ENCODE results near the gene HAPLN2. TPM values are rescaled to one million over a fixed set of nuclear protein-coding genes. Genes with fewer than 3 reads are reported as not detected.
A peak's percentile ranks its signal among the peaks of the same experiment; 100 is the strongest.

The HAPLN2 gene
- polyA plus RNA-seq, 1 donor: 0.16 TPM

GRCh38 chr1:156644640-156645039 is 25.4 kb downstream of the HAPLN2 start:
- Histone ChIP-seq H3K27me3 (ENCODE audit: control insufficient read depth, insufficient read depth, low read length) (peaks cover 81% of the 10 kb centered on the region), H3K9me3 (ENCODE audit: control insufficient read depth, low read depth, low read length) (peaks cover 6% of the 10 kb centered on the region), H3K4me3 (ENCODE audit: low read length) (no peak overlapping the region), H3K27ac (ENCODE audit: low read length) (no peak overlapping the region), H3K4me1 (ENCODE audit: control insufficient read depth, insufficient read depth, low read length) (peaks cover 22% of the 10 kb centered on the region), H3K36me3 (ENCODE audit: control insufficient read depth, insufficient read depth, low read length) (peaks cover 3% of the 10 kb centered on the region)
- WGBS (ENCODE audit: insufficient coverage, low lambda C conversion rate): no CpG with 5 or more reads among the region's 1 CpG
- no peak for DNase-seq

GRCh38 chr1:156645056-156645455 is 25.8 kb downstream of the HAPLN2 start:
- peaks cover 3% of the 10 kb centered on the region for H3K36me3 ChIP-seq (ENCODE audit: control insufficient read depth, insufficient read depth, low read length)
- H3K27me3 ChIP-seq (ENCODE audit: control insufficient read depth, insufficient read depth, low read length): peaks cover 77% of the 10 kb centered on the region
- DNase-seq: no peak
- no peak overlapping the region for H3K27ac ChIP-seq (ENCODE audit: low read length)
- peaks cover 6% of the 10 kb centered on the region for H3K9me3 ChIP-seq (ENCODE audit: control insufficient read depth, low read depth, low read length)
- peaks cover 22% of the 10 kb centered on the region for H3K4me1 ChIP-seq (ENCODE audit: control insufficient read depth, insufficient read depth, low read length)
- H3K4me3 ChIP-seq (ENCODE audit: low read length): no peak overlapping the region
- no CpG with 5 or more reads among the region's 3 CpGs for WGBS (ENCODE audit: insufficient coverage, low lambda C conversion rate)

- peaks cover 6% of the 10 kb centered on the region for H3K9me3 ChIP-seq (ENCODE audit: control insufficient read depth, low read depth, low read length)
- no peak overlapping the region for H3K4me3 ChIP-seq (ENCODE audit: low read length)
- peaks cover 3% of the 10 kb centered on the region for H3K36me3 ChIP-seq (ENCODE audit: control insufficient read depth, insufficient read depth, low read length)
- peaks cover 71% of the 10 kb centered on the region for H3K27me3 ChIP-seq (ENCODE audit: control insufficient read depth, insufficient read depth, low read length)
- H3K27ac ChIP-seq (ENCODE audit: low read length): no peak overlapping the region
- 80% methylated on average over 1 of the region's 1 CpG for WGBS (ENCODE audit: insufficient coverage, low lambda C conversion rate)
- no peak for DNase-seq
- H3K4me1 ChIP-seq (ENCODE audit: control insufficient read depth, insufficient read depth, low read length): peaks cover 22% of the 10 kb centered on the region
These were observed 26.5 kb downstream of the HAPLN2 start for GRCh38 chr1:156645666-156646065.

GRCh38 chr1:156646738-156647211 is 27.6 kb downstream of the HAPLN2 start:
- WGBS (ENCODE audit: insufficient coverage, low lambda C conversion rate): no CpG with 5 or more reads among the region's 51 CpGs
- peaks cover 3% of the 10 kb centered on the region for H3K36me3 ChIP-seq (ENCODE audit: control insufficient read depth, insufficient read depth, low read length)
- peaks cover 6% of the 10 kb centered on the region for H3K9me3 ChIP-seq (ENCODE audit: control insufficient read depth, low read depth, low read length)
- no peak for DNase-seq
- peaks cover 60% of the 10 kb centered on the region for H3K27me3 ChIP-seq (ENCODE audit: control insufficient read depth, insufficient read depth, low read length)
- peaks cover 17% of the 10 kb centered on the region for H3K4me1 ChIP-seq (ENCODE audit: control insufficient read depth, insufficient read depth, low read length)
- H3K4me3 ChIP-seq (ENCODE audit: low read length): no peak overlapping the region
- H3K27ac ChIP-seq (ENCODE audit: low read length): no peak overlapping the region

GRCh38 chr1:156647351-156647750 is 28.1 kb downstream of the HAPLN2 start:
- Histone ChIP-seq H3K27ac (ENCODE audit: low read length) (no peak overlapping the region), H3K36me3 (ENCODE audit: control insufficient read depth, insufficient read depth, low read length) (peaks cover 3% of the 10 kb centered on the region), H3K9me3 (ENCODE audit: control insufficient read depth, low read depth, low read length) (peaks cover 6% of the 10 kb centered on the region), H3K4me3 (ENCODE audit: low read length) (no peak overlapping the region), H3K27me3 (ENCODE audit: control insufficient read depth, insufficient read depth, low read length) (peaks cover 55% of the 10 kb centered on the region), H3K4me1 (ENCODE audit: control insufficient read depth, insufficient read depth, low read length) (peaks cover 14% of the 10 kb centered on the region)
- WGBS (ENCODE audit: insufficient coverage, low lambda C conversion rate): no CpG with 5 or more reads among the region's 10 CpGs
- DNase-seq: no peak

GRCh38 chr1:156648496-156648895 is 29.3 kb downstream of the HAPLN2 start:
- Histone ChIP-seq H3K4me3 (ENCODE audit: low read length) (no peak overlapping the region), H3K4me1 (ENCODE audit: control insufficient read depth, insufficient read depth, low read length) (peaks cover 2% of the 10 kb centered on the region), H3K36me3 (ENCODE audit: control insufficient read depth, insufficient read depth, low read length) (peaks cover 3% of the 10 kb centered on the region), H3K27ac (ENCODE audit: low read length) (no peak overlapping the region), H3K27me3 (ENCODE audit: control insufficient read depth, insufficient read depth, low read length) (peaks cover 45% of the 10 kb centered on the region), H3K9me3 (ENCODE audit: control insufficient read depth, low read depth, low read length) (peaks cover 6% of the 10 kb centered on the region)
- no peak for DNase-seq
- WGBS (ENCODE audit: insufficient coverage, low lambda C conversion rate): no CpG with 5 or more reads among the region's 10 CpGs

- H3K4me3 ChIP-seq (ENCODE audit: low read length): no peak overlapping the region
- peaks cover 6% of the 10 kb centered on the region for H3K9me3 ChIP-seq (ENCODE audit: control insufficient read depth, low read depth, low read length)
- peaks cover 1% of the 10 kb centered on the region for H3K36me3 ChIP-seq (ENCODE audit: control insufficient read depth, insufficient read depth, low read length)
- H3K4me1 ChIP-seq (ENCODE audit: control insufficient read depth, insufficient read depth, low read length): no peaks in the 10 kb centered on the region
- DNase-seq: no peak
- no peak overlapping the region for H3K27ac ChIP-seq (ENCODE audit: low read length)
- peaks cover 41% of the 10 kb centered on the region for H3K27me3 ChIP-seq (ENCODE audit: control insufficient read depth, insufficient read depth, low read length)
- no CpG with 5 or more reads among the region's 2 CpGs for WGBS (ENCODE audit: insufficient coverage, low lambda C conversion rate)
These were observed 29.7 kb downstream of the HAPLN2 start for GRCh38 chr1:156648951-156649350.

GRCh38 chr1:156652131-156652991 is 33.1 kb downstream of the HAPLN2 start:
- H3K36me3 ChIP-seq (ENCODE audit: control insufficient read depth, insufficient read depth, low read length): no peaks in the 10 kb centered on the region
- H3K4me3 ChIP-seq (ENCODE audit: low read length): no peak overlapping the region
- H3K27me3 ChIP-seq (ENCODE audit: control insufficient read depth, insufficient read depth, low read length): peaks cover 35% of the 10 kb centered on the region
- H3K4me1 ChIP-seq (ENCODE audit: control insufficient read depth, insufficient read depth, low read length): peaks cover 10% of the 10 kb centered on the region
- peaks cover 2% of the 10 kb centered on the region for H3K9me3 ChIP-seq (ENCODE audit: control insufficient read depth, low read depth, low read length)
- H3K27ac ChIP-seq (ENCODE audit: low read length): no peak overlapping the region
- DNase-seq: peak in 1 of 2 donors; percentile 29
- 17% methylated on average over 1 of the region's 16 CpGs for WGBS (ENCODE audit: insufficient coverage, low lambda C conversion rate)

GRCh38 chr1:156652992-156653355 is 33.8 kb downstream of the HAPLN2 start:
- Histone ChIP-seq H3K4me3 (ENCODE audit: low read length) (no peak overlapping the region), H3K4me1 (ENCODE audit: control insufficient read depth, insufficient read depth, low read length) (peaks cover 15% of the 10 kb centered on the region), H3K36me3 (ENCODE audit: control insufficient read depth, insufficient read depth, low read length) (no peaks in the 10 kb centered on the region), H3K9me3 (ENCODE audit: control insufficient read depth, low read depth, low read length) (peaks cover 2% of the 10 kb centered on the region), H3K27ac (ENCODE audit: low read length) (no peak overlapping the region), H3K27me3 (ENCODE audit: control insufficient read depth, insufficient read depth, low read length) (peaks cover 29% of the 10 kb centered on the region)
- no peak for DNase-seq
- 90% methylated on average over 4 of the region's 9 CpGs for WGBS (ENCODE audit: insufficient coverage, low lambda C conversion rate)

GRCh38 chr1:156654700-156655099 is 35.5 kb downstream of the HAPLN2 start:
- H3K27ac ChIP-seq (ENCODE audit: low read length): no peak overlapping the region
- no peak overlapping the region for H3K4me3 ChIP-seq (ENCODE audit: low read length)
- H3K4me1 ChIP-seq (ENCODE audit: control insufficient read depth, insufficient read depth, low read length): peaks cover 21% of the 10 kb centered on the region
- H3K9me3 ChIP-seq (ENCODE audit: control insufficient read depth, low read depth, low read length): peaks cover 2% of the 10 kb centered on the region
- H3K36me3 ChIP-seq (ENCODE audit: control insufficient read depth, insufficient read depth, low read length): no peaks in the 10 kb centered on the region
- DNase-seq: no peak
- H3K27me3 ChIP-seq (ENCODE audit: control insufficient read depth, insufficient read depth, low read length): peaks cover 22% of the 10 kb centered on the region
- no CpG with 5 or more reads among the region's 1 CpG for WGBS (ENCODE audit: insufficient coverage, low lambda C conversion rate)

Measured in large intestine (tissue), 3 donors.